ENCODE measurements around the gene RAB24.
A peak's percentile ranks its signal among the peaks of the same experiment; 100 is the strongest.

The RAB24 gene

GRCh38 chr5:177295924-177296323 lies 7.6 kb downstream of the RAB24 start:
- H3K27me3 ChIP-seq (ENCODE audit: control insufficient read depth in 5 of 5, insufficient read depth in 4 of 5, low read length in 5 of 5): no peaks in the 10 kb centered on the region
- no peaks in the 10 kb centered on the region for H3K9me3 ChIP-seq (ENCODE audit: control insufficient read depth in 5 of 5, low read length in 5 of 5)
- H3K9ac ChIP-seq (ENCODE audit: low read length in 5 of 5): peak overlapping the region in 1 of 5 donors; percentile 10
- H3K27ac ChIP-seq (ENCODE audit: low read depth, low read length): peak overlapping the region; percentile 15
- H3K4me3 ChIP-seq (ENCODE audit: low read depth in 1 of 5, low read length in 5 of 5): no peak overlapping the region
- peaks cover 14 to 60% (median 50%) of the 10 kb centered on the region in 5 donors for H3K36me3 ChIP-seq (ENCODE audit: control insufficient read depth in 5 of 5, insufficient read depth in 5 of 5, low read length in 5 of 5)
- H3K4me1 ChIP-seq (ENCODE audit: control insufficient read depth in 5 of 5, insufficient read depth in 5 of 5, low read length in 5 of 5): peaks cover 13 to 43% (median 36%) of the 10 kb centered on the region in 5 donors

GRCh38 chr5:177294632-177295031 lies 8.9 kb downstream of the RAB24 start:
- H3K9ac ChIP-seq (ENCODE audit: low read length in 5 of 5): no peak overlapping the region

GRCh38 chr5:177293819-177294581 lies 9.5 kb downstream of the RAB24 start:
- no peak overlapping the region for H3K4me3 ChIP-seq (ENCODE audit: low read depth in 1 of 5, low read length in 5 of 5)
- H3K9me3 ChIP-seq (ENCODE audit: control insufficient read depth in 5 of 5, low read length in 5 of 5): no peaks in the 10 kb centered on the region
- peaks cover 11 to 26% (median 24%) of the 10 kb centered on the region in 5 donors for H3K4me1 ChIP-seq (ENCODE audit: control insufficient read depth in 5 of 5, insufficient read depth in 5 of 5, low read length in 5 of 5)
- H3K27me3 ChIP-seq (ENCODE audit: control insufficient read depth in 5 of 5, insufficient read depth in 4 of 5, low read length in 5 of 5): no peaks in the 10 kb centered on the region
- H3K9ac ChIP-seq (ENCODE audit: low read length in 5 of 5): no peak overlapping the region
- no peak overlapping the region for H3K27ac ChIP-seq (ENCODE audit: low read depth, low read length)
- H3K36me3 ChIP-seq (ENCODE audit: control insufficient read depth in 5 of 5, insufficient read depth in 5 of 5, low read length in 5 of 5): peaks cover 19 to 67% (median 60%) of the 10 kb centered on the region in 5 donors

More at GRCh38 chr5:177294632-177295031, 8.9 kb downstream of the RAB24 start:
- Histone ChIP-seq H3K36me3 (ENCODE audit: control insufficient read depth in 5 of 5, insufficient read depth in 5 of 5, low read length in 5 of 5) (peaks cover 14 to 63% (median 54%) of the 10 kb centered on the region in 5 donors), H3K4me3 (ENCODE audit: low read depth in 1 of 5, low read length in 5 of 5) (no peak overlapping the region), H3K9me3 (ENCODE audit: control insufficient read depth in 5 of 5, low read length in 5 of 5) (no peaks in the 10 kb centered on the region), H3K4me1 (ENCODE audit: control insufficient read depth in 5 of 5, insufficient read depth in 5 of 5, low read length in 5 of 5) (peaks cover 11 to 31% (median 26%) of the 10 kb centered on the region in 5 donors), H3K27me3 (ENCODE audit: control insufficient read depth in 5 of 5, insufficient read depth in 4 of 5, low read length in 5 of 5) (no peaks in the 10 kb centered on the region), H3K27ac (ENCODE audit: low read depth, low read length) (no peak overlapping the region)

GRCh38 chr5:177291735-177292134 lies 11.8 kb downstream of the RAB24 start:
- peaks cover 29 to 85% (median 75%) of the 10 kb centered on the region in 5 donors for H3K36me3 ChIP-seq (ENCODE audit: control insufficient read depth in 5 of 5, insufficient read depth in 5 of 5, low read length in 5 of 5)
- no peak overlapping the region for H3K27ac ChIP-seq (ENCODE audit: low read depth, low read length)
- H3K9me3 ChIP-seq (ENCODE audit: control insufficient read depth in 5 of 5, low read length in 5 of 5): no peaks in the 10 kb centered on the region
- peaks cover 0 to 17% (median 12%) of the 10 kb centered on the region in 5 donors for H3K4me1 ChIP-seq (ENCODE audit: control insufficient read depth in 5 of 5, insufficient read depth in 5 of 5, low read length in 5 of 5)
- no peaks in the 10 kb centered on the region for H3K27me3 ChIP-seq (ENCODE audit: control insufficient read depth in 5 of 5, insufficient read depth in 4 of 5, low read length in 5 of 5)
- H3K4me3 ChIP-seq (ENCODE audit: low read depth in 1 of 5, low read length in 5 of 5): no peak overlapping the region
- no peak overlapping the region for H3K9ac ChIP-seq (ENCODE audit: low read length in 5 of 5)

- Histone ChIP-seq H3K4me3 (ENCODE audit: low read depth in 1 of 5, low read length in 5 of 5) (no peak overlapping the region), H3K27ac (ENCODE audit: low read depth, low read length) (no peak overlapping the region), H3K27me3 (ENCODE audit: control insufficient read depth in 5 of 5, insufficient read depth in 4 of 5, low read length in 5 of 5) (no peaks in the 10 kb centered on the region), H3K9ac (ENCODE audit: low read length in 5 of 5) (no peak overlapping the region), H3K4me1 (ENCODE audit: control insufficient read depth in 5 of 5, insufficient read depth in 5 of 5, low read length in 5 of 5) (peaks cover 0 to 9% (median 5%) of the 10 kb centered on the region in 5 donors), H3K36me3 (ENCODE audit: control insufficient read depth in 5 of 5, insufficient read depth in 5 of 5, low read length in 5 of 5) (peaks cover 29 to 84% (median 71%) of the 10 kb centered on the region in 5 donors), H3K9me3 (ENCODE audit: control insufficient read depth in 5 of 5, low read length in 5 of 5) (no peaks in the 10 kb centered on the region)
Observed at GRCh38 chr5:177290816-177291596, 12.5 kb downstream of the RAB24 start.

GRCh38 chr5:177288191-177288590 lies 15.3 kb downstream of the RAB24 start:
- Histone ChIP-seq H3K36me3 (ENCODE audit: control insufficient read depth in 5 of 5, insufficient read depth in 5 of 5, low read length in 5 of 5) (peaks cover 39 to 84% (median 62%) of the 10 kb centered on the region in 5 donors), H3K4me1 (ENCODE audit: control insufficient read depth in 5 of 5, insufficient read depth in 5 of 5, low read length in 5 of 5) (no peaks in the 10 kb centered on the region), H3K27me3 (ENCODE audit: control insufficient read depth in 5 of 5, insufficient read depth in 4 of 5, low read length in 5 of 5) (no peaks in the 10 kb centered on the region), H3K9me3 (ENCODE audit: control insufficient read depth in 5 of 5, low read length in 5 of 5) (no peaks in the 10 kb centered on the region), H3K9ac (ENCODE audit: low read length in 5 of 5) (no peak overlapping the region), H3K4me3 (ENCODE audit: low read depth in 1 of 5, low read length in 5 of 5) (no peak overlapping the region), H3K27ac (ENCODE audit: low read depth, low read length) (no peak overlapping the region)

GRCh38 chr5:177276886-177277285 lies 26.6 kb downstream of the RAB24 start:
- H3K9ac ChIP-seq (ENCODE audit: low read length in 5 of 5): no peak overlapping the region
- H3K27me3 ChIP-seq (ENCODE audit: control insufficient read depth in 5 of 5, insufficient read depth in 4 of 5, low read length in 5 of 5): no peaks in the 10 kb centered on the region
- H3K4me1 ChIP-seq (ENCODE audit: control insufficient read depth in 5 of 5, insufficient read depth in 5 of 5, low read length in 5 of 5): peaks cover 0 to 7% (median 0%) of the 10 kb centered on the region in 5 donors
- no peak overlapping the region for H3K4me3 ChIP-seq (ENCODE audit: low read depth in 1 of 5, low read length in 5 of 5)
- peaks cover 25 to 71% (median 53%) of the 10 kb centered on the region in 5 donors for H3K36me3 ChIP-seq (ENCODE audit: control insufficient read depth in 5 of 5, insufficient read depth in 5 of 5, low read length in 5 of 5)
- no peaks in the 10 kb centered on the region for H3K9me3 ChIP-seq (ENCODE audit: control insufficient read depth in 5 of 5, low read length in 5 of 5)
- peak overlapping the region; percentile 30 for H3K27ac ChIP-seq (ENCODE audit: low read depth, low read length)

GRCh38 chr5:177275883-177276282 lies 27.6 kb downstream of the RAB24 start:
- H3K36me3 ChIP-seq (ENCODE audit: control insufficient read depth in 5 of 5, insufficient read depth in 5 of 5, low read length in 5 of 5): peaks cover 24 to 70% (median 51%) of the 10 kb centered on the region in 5 donors
- no peaks in the 10 kb centered on the region for H3K9me3 ChIP-seq (ENCODE audit: control insufficient read depth in 5 of 5, low read length in 5 of 5)
- no peak overlapping the region for H3K9ac ChIP-seq (ENCODE audit: low read length in 5 of 5)
- H3K27me3 ChIP-seq (ENCODE audit: control insufficient read depth in 5 of 5, insufficient read depth in 4 of 5, low read length in 5 of 5): no peaks in the 10 kb centered on the region
- H3K4me3 ChIP-seq (ENCODE audit: low read depth in 1 of 5, low read length in 5 of 5): no peak overlapping the region
- no peak overlapping the region for H3K27ac ChIP-seq (ENCODE audit: low read depth, low read length)
- peaks cover 0 to 7% (median 0%) of the 10 kb centered on the region in 5 donors for H3K4me1 ChIP-seq (ENCODE audit: control insufficient read depth in 5 of 5, insufficient read depth in 5 of 5, low read length in 5 of 5)

- peaks cover 0 to 23% (median 8%) of the 10 kb centered on the region in 5 donors for H3K4me1 ChIP-seq (ENCODE audit: control insufficient read depth in 5 of 5, insufficient read depth in 5 of 5, low read length in 5 of 5)
- H3K27me3 ChIP-seq (ENCODE audit: control insufficient read depth in 5 of 5, insufficient read depth in 4 of 5, low read length in 5 of 5): no peaks in the 10 kb centered on the region
- H3K27ac ChIP-seq (ENCODE audit: low read depth, low read length): no peak overlapping the region
- peaks cover 34 to 84% (median 60%) of the 10 kb centered on the region in 5 donors for H3K36me3 ChIP-seq (ENCODE audit: control insufficient read depth in 5 of 5, insufficient read depth in 5 of 5, low read length in 5 of 5)
- no peak overlapping the region for H3K4me3 ChIP-seq (ENCODE audit: low read depth in 1 of 5, low read length in 5 of 5)
- H3K9me3 ChIP-seq (ENCODE audit: control insufficient read depth in 5 of 5, low read length in 5 of 5): no peaks in the 10 kb centered on the region
- H3K9ac ChIP-seq (ENCODE audit: low read length in 5 of 5): no peak overlapping the region
Observed at GRCh38 chr5:177271113-177271512, 32.4 kb downstream of the RAB24 start.

- H3K9ac ChIP-seq (ENCODE audit: low read length in 5 of 5): no peak overlapping the region
- peaks cover 0 to 19% (median 8%) of the 10 kb centered on the region in 5 donors for H3K4me1 ChIP-seq (ENCODE audit: control insufficient read depth in 5 of 5, insufficient read depth in 5 of 5, low read length in 5 of 5)
- H3K27me3 ChIP-seq (ENCODE audit: control insufficient read depth in 5 of 5, insufficient read depth in 4 of 5, low read length in 5 of 5): no peaks in the 10 kb centered on the region
- no peak overlapping the region for H3K4me3 ChIP-seq (ENCODE audit: low read depth in 1 of 5, low read length in 5 of 5)
- H3K36me3 ChIP-seq (ENCODE audit: control insufficient read depth in 5 of 5, insufficient read depth in 5 of 5, low read length in 5 of 5): peaks cover 34 to 84% (median 60%) of the 10 kb centered on the region in 5 donors
- H3K9me3 ChIP-seq (ENCODE audit: control insufficient read depth in 5 of 5, low read length in 5 of 5): no peaks in the 10 kb centered on the region
- no peak overlapping the region for H3K27ac ChIP-seq (ENCODE audit: low read depth, low read length)
Observed at GRCh38 chr5:177270653-177271052, 32.9 kb downstream of the RAB24 start.
